Activated naive CD8-positive, alpha-beta T cell (primary cell): ENCODE data around the gene CEP95.

Experiments
- H3K27ac Mint-ChIP-seq: one replicate; pipeline ENCODE4 v1.8.0; 2021; ENCODE audit warnings: mixed read lengths
- H3K27me3 Mint-ChIP-seq: one replicate; pipeline ENCODE4 v1.8.0; 2021; ENCODE audit warnings: mixed read lengths
- H3K36me3 Mint-ChIP-seq: one replicate; pipeline ENCODE4 v1.8.0; 2021; ENCODE audit warnings: mixed read lengths
- H3K4me1 Mint-ChIP-seq: one replicate; pipeline ENCODE4 v1.8.0; 2021; ENCODE audit warnings: low read depth, mixed read lengths
- H3K4me3 Mint-ChIP-seq: one replicate; pipeline ENCODE4 v1.8.0; 2021; ENCODE audit warnings: mild to moderate bottlenecking, mixed read lengths
- H3K9me3 Mint-ChIP-seq: one replicate; pipeline ENCODE4 v1.8.0; 2021; ENCODE audit warnings: low read depth, mixed read lengths

CEP95 gene

DNA sequence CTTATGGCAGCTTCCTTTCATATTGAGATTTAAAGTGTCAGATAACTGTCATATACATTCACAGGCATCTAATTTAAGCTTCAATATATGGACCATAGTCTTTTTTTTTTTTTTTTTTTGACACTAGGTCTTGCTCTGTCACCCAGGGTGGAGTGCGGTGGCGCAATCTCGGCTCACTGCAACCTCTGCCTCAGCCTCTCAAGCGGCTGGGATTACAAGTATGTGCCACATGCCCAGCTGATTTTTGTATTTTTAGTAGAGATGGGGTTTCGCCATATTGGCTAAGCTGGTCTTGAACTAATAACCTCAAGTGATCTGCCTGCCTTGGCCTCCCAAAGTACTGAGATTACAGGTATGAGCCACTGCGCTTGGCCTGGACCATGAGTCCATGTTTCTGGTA lies 13.6 kb downstream of the CEP95 start:
- Mint-ChIP-seq H3K4me3 (no peak overlapping the region), H3K9me3 (no peaks in the 10 kb centered on the region), H3K4me1 (peaks cover 16% of the 10 kb centered on the region), H3K27ac (no peak overlapping the region), H3K36me3 (peaks cover 9% of the 10 kb centered on the region), H3K27me3 (no peaks in the 10 kb centered on the region)

DNA sequence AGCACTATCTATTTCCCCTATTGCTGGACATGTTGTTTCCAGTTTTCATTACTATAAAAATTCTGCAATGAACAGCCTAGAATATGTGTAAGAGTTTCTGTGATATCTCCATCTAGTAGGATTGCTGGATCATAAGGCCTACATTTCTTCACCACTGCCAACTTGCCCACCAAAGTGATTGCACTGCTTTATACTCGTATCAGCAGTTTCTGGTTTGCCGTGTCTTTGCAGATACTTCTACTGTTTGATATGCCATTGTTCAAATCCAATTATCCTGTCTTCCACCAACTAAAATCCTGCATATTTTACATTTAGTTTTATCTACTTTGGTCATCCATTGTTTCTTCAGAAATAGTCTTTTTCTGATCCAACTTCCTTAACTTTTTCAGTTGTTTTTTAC lies 21.1 kb downstream of the CEP95 start:
- H3K4me3 Mint-ChIP-seq, result no peak overlapping the region
- no peak overlapping the region for H3K27ac Mint-ChIP-seq
- H3K27me3 Mint-ChIP-seq, result no peaks in the 10 kb centered on the region
- peaks cover 13% of the 10 kb centered on the region for H3K36me3 Mint-ChIP-seq
- no peaks in the 10 kb centered on the region for H3K9me3 Mint-ChIP-seq
- H3K4me1 Mint-ChIP-seq, result peaks cover under 1% of the 10 kb centered on the region

GRCh38 chr17:64529221-64529620 lies 22.4 kb downstream of the CEP95 start:
- peak overlapping the region; percentile 68 for H3K27ac Mint-ChIP-seq
- H3K9me3 Mint-ChIP-seq, result no peaks in the 10 kb centered on the region
- H3K4me3 Mint-ChIP-seq, result no peak overlapping the region
- H3K27me3 Mint-ChIP-seq, result no peaks in the 10 kb centered on the region
- peaks cover 11% of the 10 kb centered on the region for H3K36me3 Mint-ChIP-seq
- no peaks in the 10 kb centered on the region for H3K4me1 Mint-ChIP-seq

DNA sequence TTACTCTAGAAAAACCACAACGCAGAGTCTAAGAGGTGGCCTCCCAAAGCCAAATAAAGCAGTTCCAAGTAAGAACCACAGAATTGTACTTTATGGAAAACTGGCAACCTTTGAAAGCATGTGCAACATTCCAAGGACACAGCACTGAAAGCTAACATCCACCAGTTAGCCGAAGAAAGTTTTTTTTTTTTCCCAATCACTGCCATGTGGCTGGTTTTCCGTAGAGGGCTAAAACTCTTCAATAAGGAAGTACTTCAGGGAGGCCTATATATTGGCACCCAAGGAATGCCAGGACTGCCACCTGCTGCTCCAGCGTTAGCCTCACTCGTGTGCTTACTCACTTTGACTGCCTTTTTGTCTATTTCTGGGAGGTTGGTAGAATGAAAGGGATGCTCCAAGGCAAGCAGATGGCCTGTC lies 25.2 kb downstream of the CEP95 start:
- H3K27me3 Mint-ChIP-seq, result no peaks in the 10 kb centered on the region
- no peaks in the 10 kb centered on the region for H3K4me1 Mint-ChIP-seq
- no peak overlapping the region for H3K4me3 Mint-ChIP-seq
- H3K36me3 Mint-ChIP-seq, result peaks cover 9% of the 10 kb centered on the region
- no peak overlapping the region for H3K27ac Mint-ChIP-seq
- H3K9me3 Mint-ChIP-seq, result no peaks in the 10 kb centered on the region

GRCh38 chr17:64532409-64532808 lies 25.6 kb downstream of the CEP95 start:
- Mint-ChIP-seq H3K4me3 (no peak overlapping the region), H3K27ac (peak overlapping the region; percentile 68), H3K9me3 (no peaks in the 10 kb centered on the region), H3K4me1 (no peaks in the 10 kb centered on the region), H3K27me3 (no peaks in the 10 kb centered on the region), H3K36me3 (peaks cover 9% of the 10 kb centered on the region)

DNA sequence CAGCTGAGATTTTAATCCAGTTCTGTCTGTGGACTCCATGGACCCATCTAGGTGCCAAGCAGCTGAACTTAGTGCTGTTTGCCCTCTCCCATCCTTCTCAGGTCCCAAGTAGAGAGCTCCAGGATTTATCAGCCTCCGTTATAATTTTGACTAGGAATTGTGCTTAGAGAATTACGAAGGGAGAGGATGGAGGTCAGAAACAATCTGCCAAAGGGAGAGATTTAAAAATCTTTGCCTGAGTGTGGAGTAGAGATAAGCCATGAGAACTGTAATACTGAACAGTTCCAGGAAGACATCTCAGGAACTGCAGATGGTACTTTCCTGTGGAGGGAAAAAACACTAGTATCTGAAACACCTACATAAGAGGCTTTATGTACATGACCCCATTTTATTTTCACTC lies 27.0 kb downstream of the CEP95 start:
- Mint-ChIP-seq H3K36me3 (peaks cover 9% of the 10 kb centered on the region), H3K9me3 (no peaks in the 10 kb centered on the region), H3K4me1 (no peaks in the 10 kb centered on the region), H3K4me3 (no peak overlapping the region), H3K27me3 (no peaks in the 10 kb centered on the region), H3K27ac (no peak overlapping the region)

DNA sequence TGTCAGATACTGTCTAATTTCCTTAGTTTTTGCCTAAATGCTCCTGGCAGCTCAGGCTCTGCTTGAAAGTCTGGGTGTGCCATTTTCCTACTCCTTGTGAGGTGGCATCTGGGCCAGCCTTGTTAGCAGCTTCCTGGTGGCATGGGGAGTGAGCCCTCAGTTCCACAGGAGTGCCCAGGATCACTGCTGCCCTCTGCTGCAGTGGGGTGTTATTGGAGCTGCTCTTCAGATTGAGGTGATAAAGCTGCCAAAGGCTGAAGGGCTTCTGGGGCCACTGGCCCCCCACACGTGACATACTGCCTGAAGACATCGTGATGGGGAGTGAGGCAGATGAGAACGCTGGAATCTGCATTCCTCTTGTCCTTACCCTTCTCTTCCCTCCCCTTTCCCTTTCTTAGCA lies 27.4 kb downstream of the CEP95 start:
- Mint-ChIP-seq H3K4me1 (no peaks in the 10 kb centered on the region), H3K4me3 (no peak overlapping the region), H3K9me3 (no peaks in the 10 kb centered on the region), H3K27ac (peak overlapping the region; percentile 16), H3K36me3 (peaks cover 7% of the 10 kb centered on the region), H3K27me3 (no peaks in the 10 kb centered on the region)

DNA sequence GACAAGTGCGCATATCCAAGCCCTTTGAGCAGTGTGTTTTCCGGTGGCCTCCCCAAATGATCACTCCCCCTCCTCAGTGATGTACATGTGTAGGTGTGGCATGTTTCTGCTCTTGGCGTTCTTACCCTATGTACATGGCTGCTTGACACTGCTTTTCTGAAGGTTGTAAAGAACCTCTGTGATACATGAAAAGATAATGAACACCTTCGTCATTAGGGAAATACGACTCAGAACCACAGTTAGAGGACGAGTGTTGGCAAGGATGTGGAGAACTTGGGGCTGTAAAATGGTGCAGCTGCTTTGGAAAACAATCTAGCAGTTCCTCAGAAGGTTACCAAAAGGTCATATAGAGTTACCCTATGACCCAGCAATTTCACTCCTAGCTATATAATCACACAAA lies 28.6 kb downstream of the CEP95 start:
- H3K27ac Mint-ChIP-seq, result peak overlapping the region; percentile 75
- no peaks in the 10 kb centered on the region for H3K27me3 Mint-ChIP-seq
- no peaks in the 10 kb centered on the region for H3K9me3 Mint-ChIP-seq
- H3K4me3 Mint-ChIP-seq, result no peak overlapping the region
- H3K36me3 Mint-ChIP-seq, result peaks cover 4% of the 10 kb centered on the region
- no peaks in the 10 kb centered on the region for H3K4me1 Mint-ChIP-seq

DNA sequence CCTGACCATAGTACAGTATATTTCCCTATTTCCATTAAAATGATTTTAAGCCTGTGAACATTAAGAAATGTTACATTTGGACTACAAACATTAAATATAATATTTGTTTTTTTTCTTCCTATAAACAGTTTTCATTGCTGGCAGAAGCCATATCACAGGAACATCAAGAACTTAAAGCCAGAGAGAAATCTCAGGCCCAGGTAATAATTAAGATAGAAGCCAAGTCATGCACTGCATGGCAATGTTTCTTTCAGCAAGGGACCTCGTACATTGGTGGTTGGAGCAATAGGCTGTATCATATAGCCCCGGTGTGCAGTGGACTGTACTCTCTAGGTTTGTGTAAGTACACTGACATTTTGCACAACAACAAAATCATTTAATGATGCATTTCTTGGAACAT lies 30.1 kb downstream of the CEP95 start:
- Mint-ChIP-seq H3K9me3 (no peaks in the 10 kb centered on the region), H3K4me1 (no peaks in the 10 kb centered on the region), H3K27ac (peak overlapping the region; percentile 55), H3K27me3 (no peaks in the 10 kb centered on the region), H3K36me3 (peaks cover 2% of the 10 kb centered on the region), H3K4me3 (no peak overlapping the region)

DNA sequence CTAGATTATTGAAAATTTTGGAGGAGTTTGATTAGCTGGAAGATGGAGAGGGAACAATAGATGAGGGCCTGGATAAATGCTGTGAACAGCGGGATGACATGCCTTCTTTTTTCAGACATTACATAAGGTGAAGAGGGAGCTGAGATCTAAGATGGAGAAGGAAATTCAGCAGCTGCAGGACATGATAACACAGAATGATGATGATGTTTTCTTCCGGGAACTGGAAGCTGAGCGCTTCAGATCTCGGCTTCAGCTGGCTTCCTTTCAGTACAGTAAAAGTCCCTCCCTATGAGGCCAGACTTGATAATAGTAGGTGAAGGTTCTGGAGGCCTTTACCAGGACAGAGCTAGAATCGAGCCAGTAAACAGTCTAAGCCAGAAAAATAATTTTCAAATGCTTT lies 30.7 kb downstream of the CEP95 start:
- Mint-ChIP-seq H3K36me3 (peaks cover 2% of the 10 kb centered on the region), H3K9me3 (no peaks in the 10 kb centered on the region), H3K27me3 (no peaks in the 10 kb centered on the region), H3K4me3 (no peak overlapping the region), H3K4me1 (no peaks in the 10 kb centered on the region), H3K27ac (peak overlapping the region; percentile 55)

- no peaks in the 10 kb centered on the region for H3K9me3 Mint-ChIP-seq
- peak overlapping the region; percentile 56 for H3K27ac Mint-ChIP-seq
- no peaks in the 10 kb centered on the region for H3K4me1 Mint-ChIP-seq
These were observed 31.8 kb downstream of the CEP95 start for GRCh38 chr17:64538508-64539130.

GRCh38 chr17:64540118-64540776 lies 33.5 kb downstream of the CEP95 start:
- peak overlapping the region; percentile 6 for H3K27ac Mint-ChIP-seq
- no peaks in the 10 kb centered on the region for H3K27me3 Mint-ChIP-seq
- H3K36me3 Mint-ChIP-seq, result peaks cover 5% of the 10 kb centered on the region
- H3K4me3 Mint-ChIP-seq, result no peak overlapping the region
- no peaks in the 10 kb centered on the region for H3K4me1 Mint-ChIP-seq
- H3K9me3 Mint-ChIP-seq, result no peaks in the 10 kb centered on the region

More at GRCh38 chr17:64538508-64539130, 31.8 kb downstream of the CEP95 start:
- no peaks in the 10 kb centered on the region for H3K27me3 Mint-ChIP-seq
- no peak overlapping the region for H3K4me3 Mint-ChIP-seq
- peaks cover 5% of the 10 kb centered on the region for H3K36me3 Mint-ChIP-seq

DNA sequence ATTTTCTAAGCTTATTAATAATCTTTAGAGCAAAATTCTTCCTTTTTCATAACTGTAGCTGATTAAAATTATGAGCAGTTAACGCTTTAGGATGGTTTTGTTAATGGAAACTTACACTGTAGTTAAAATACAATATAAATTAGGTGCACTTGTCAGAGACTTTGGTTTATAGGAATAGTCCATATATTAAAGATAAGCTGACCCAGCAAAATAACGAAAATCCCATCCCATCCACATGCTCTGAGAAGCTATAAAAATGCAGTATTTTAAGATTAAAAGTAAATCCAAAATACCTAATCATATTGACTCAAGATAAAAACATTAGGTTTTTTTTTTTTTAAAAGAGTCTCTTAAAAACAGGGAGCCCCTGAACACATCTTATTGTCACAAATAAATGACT lies 38.0 kb downstream of the CEP95 start:
- H3K4me1 Mint-ChIP-seq, result no peaks in the 10 kb centered on the region
- peaks cover 3% of the 10 kb centered on the region for H3K36me3 Mint-ChIP-seq

GRCh38 chr17:64546716-64547115 lies 39.9 kb downstream of the CEP95 start:
- Mint-ChIP-seq H3K27me3 (no peaks in the 10 kb centered on the region), H3K36me3 (peaks cover 3% of the 10 kb centered on the region), H3K27ac (peak overlapping the region; percentile 28), H3K9me3 (no peaks in the 10 kb centered on the region), H3K4me1 (no peaks in the 10 kb centered on the region), H3K4me3 (no peak overlapping the region)

More for the DNA sequence above, 38.0 kb downstream of the CEP95 start:
- Mint-ChIP-seq H3K4me3 (no peak overlapping the region), H3K27me3 (no peaks in the 10 kb centered on the region), H3K27ac (no peak overlapping the region), H3K9me3 (no peaks in the 10 kb centered on the region)

GRCh38 chr17:64547319-64547718 lies 40.5 kb downstream of the CEP95 start:
- no peaks in the 10 kb centered on the region for H3K27me3 Mint-ChIP-seq
- no peaks in the 10 kb centered on the region for H3K4me1 Mint-ChIP-seq
- H3K4me3 Mint-ChIP-seq, result no peak overlapping the region
- no peak overlapping the region for H3K27ac Mint-ChIP-seq
- H3K9me3 Mint-ChIP-seq, result no peaks in the 10 kb centered on the region
- peaks cover 3% of the 10 kb centered on the region for H3K36me3 Mint-ChIP-seq

- Mint-ChIP-seq H3K4me1 (no peaks in the 10 kb centered on the region), H3K27me3 (no peaks in the 10 kb centered on the region)
These were observed 44.7 kb downstream of the CEP95 start for GRCh38 chr17:64551461-64551860.

More at GRCh38 chr17:64551461-64551860, 44.7 kb downstream of the CEP95 start:
- Mint-ChIP-seq H3K36me3 (no peaks in the 10 kb centered on the region), H3K4me3 (no peak overlapping the region), H3K27ac (peak overlapping the region; percentile 43), H3K9me3 (no peaks in the 10 kb centered on the region)
